ENCODE measurements around the gene MED27.

GRCh38 chr9:131997779-131998178 lies 81.9 kb downstream of the MED27 start:
- TF ChIP-seq CTCF (IDR thresholded peaks at IDR 0.05) (no peak), POLR2A (IDR thresholded peaks at IDR 0.05) (no peak)
